H54 (cell line): ENCODE measurements around the gene SAA2.

ENCODE experiments used
- DNase-seq: peaks from one replicate; pipeline ENCODE4 v3.0.0; 2011; ENCODE audit warnings: low spot score, mixed read lengths; ENCODE audit not compliant: insufficient read length
- FAIRE-seq: peaks from 3 replicates; lab custom pipeline; 2011; peaks lifted over from hg19 to GRCh38; lab: Jason Lieb, UNC
- POLR2A ChIP-seq: IDR thresholded peaks from 2 replicates; pipeline ENCODE4 v1.6.1; 2011; ENCODE audit warnings: low read depth, mild to moderate bottlenecking, low read length

SAA2 gene

GRCh38 chr11:18196532-18196931, 51.9 kb downstream of the SAA2 start:
- DNase-seq (no peak), FAIRE-seq (no peak)
- no peak for TF ChIP-seq POLR2A
